ENCODE data around the gene SGSM1. TPM values are rescaled to one million over a fixed set of nuclear protein-coding genes. Genes with fewer than 3 reads are reported as not detected.

Gene SGSM1
- total and polyA plus RNA-seq, 10 of the 15 experiments (the other 5 are each of a cell fraction or from before 2014, with no cell fraction given): not detected

DNA sequence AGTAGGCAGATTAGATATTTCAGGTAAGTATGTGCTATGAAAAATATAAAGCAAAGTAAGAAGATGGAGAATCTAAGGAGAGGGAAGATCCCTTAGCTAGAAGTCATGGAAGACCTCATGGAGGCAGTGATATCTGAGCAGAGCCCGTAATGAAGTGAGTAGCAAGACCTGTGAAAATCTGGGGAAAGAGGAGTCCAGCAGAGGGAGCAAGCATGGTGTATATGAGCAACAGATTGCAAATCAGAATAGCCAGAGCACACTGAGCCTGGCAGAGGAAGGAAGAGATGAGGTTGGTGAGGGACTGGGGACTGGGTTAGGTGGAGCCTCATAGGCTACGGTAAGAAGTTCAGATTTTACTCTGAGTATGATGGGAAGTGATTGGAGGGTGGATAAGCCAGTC, 131.1 kb downstream of the SGSM1 start:
- no TSS peak for BruUV-seq (replicated peaks)

More for the DNA sequence above, 131.1 kb downstream of the SGSM1 start:
- no peaks in the 10 kb centered on the region for H3K4me1 ChIP-seq (ENCODE audit: control insufficient read depth, insufficient read depth, low read length)
- peak; percentile 15; the same call in 1 of the 2 replicates for TF ChIP-seq SMC3 (IDR thresholded peaks at IDR 0.05; ENCODE audit: borderline replicate concordance, low read length)
- TF ChIP-seq CTCF (IDR thresholded peaks at IDR 0.05 in 2 of 3, conservative IDR thresholded peaks at IDR 0.05 in 1 of 3; ENCODE audit: control insufficient read depth in 2 of 3, extremely low read depth in 1 of 3, insufficient read depth in 1 of 3, low read depth in 3 of 3, low read length in 3 of 3): peak; percentile 8 to 36 (median 20); a peak in 3 of 6 replicates
- 0 out of 2 replicates have a peak, but pooled peaks have one; percentile 12 for TF ChIP-seq RAD21 (IDR thresholded peaks at IDR 0.05; ENCODE audit: insufficient read depth, low read depth, low read length)
- no peak for TF ChIP-seq KLF5 (IDR thresholded peaks at IDR 0.05; ENCODE audit: partially characterized antibody)
- no peaks in the 10 kb centered on the region for H3K9me3 ChIP-seq (replicated peaks; ENCODE audit: control insufficient read depth, insufficient read depth, low read length)
- in situ Hi-C loops (cut with MboI) (no loop called here), intact Hi-C loops (cut with micrococcal nuclease; ENCODE audit: unreplicated experiment) (no loop called here)
- no peaks in the 10 kb centered on the region for H3K36me3 ChIP-seq (ENCODE audit: control insufficient read depth in 2 of 2, insufficient read depth in 2 of 2, low read length in 1 of 2)
- no peak overlapping the region for H2AFZ ChIP-seq (ENCODE audit: control insufficient read depth, low read depth, low read length)
- ChIA-PET CTCF (interaction anchor here (0.9 to 4.0 kb wide), 5 partner anchors 10 to 118 kb away, joined by 3 to 80 read pairs (median 11); no protein-coding TSS in a partner anchor), POLR2A (no interaction called here), RAD21 (ENCODE audit: unreplicated experiment) (interaction anchor here (3.5 kb wide), 1 partner anchor 112 kb away, joined by 26 read pairs; no protein-coding TSS in a partner anchor), SMC1A (ENCODE audit: uncharacterized antibody, unreplicated experiment) (interaction anchor here (0.6 to 3.5 kb wide), 2 partner anchors 112 to 119 kb away, joined by 3 to 34 read pairs; no protein-coding TSS in a partner anchor)
- H3K79me2 ChIP-seq (ENCODE audit: control insufficient read depth, insufficient read depth, low read length): no peaks in the 10 kb centered on the region
- 0% methylated on average over 2 of the region's 2 CpGs for WGBS (ENCODE audit: insufficient coverage, insufficient replicate concordance, low lambda C conversion rate, missing lambda C conversion rate)
- H3K4me2 ChIP-seq (ENCODE audit: control insufficient read depth, insufficient read depth): no peak overlapping the region
- peak; percentile 48; the same call in 1 of the 3 replicates for ATAC-seq
- FAIRE-seq: peak; percentile 86
- DNase-seq (ENCODE audit: low read depth, low spot score): no peak
- no peak overlapping the region for H3K27ac ChIP-seq (ENCODE audit: control insufficient read depth, insufficient read depth)
- H3K27me3 ChIP-seq (replicated peaks in 1 of 2; ENCODE audit: control insufficient read depth in 2 of 2, insufficient read depth in 2 of 2, low read length in 1 of 2): peaks cover 0 to 1% of the 10 kb centered on the region in 2 experiments; a peak in 2 of 4 replicates
- H4K20me1 ChIP-seq (ENCODE audit: control insufficient read depth, insufficient read depth): no peaks in the 10 kb centered on the region
- H3K9ac ChIP-seq (ENCODE audit: control insufficient read depth, insufficient read depth, low read length): no peak overlapping the region
- no peak overlapping the region for H3K4me3 ChIP-seq

Measured in GM12878 (cell line).